Heart left ventricle (tissue), 13 donors: ENCODE measurements around the gene ANKZF1.

ENCODE experiments used
- CTCF ChIP-seq, 12 donors: fragments of 200-600 bp; sonication (generic) in 4 of 12; IDR thresholded peaks; one replicate each; pipeline versions ENCODE4 v1.5.0 to v1.8.0; 2018 to 2022; ENCODE audit warnings: antibody characterized with exemption in 12 of 12, mild to moderate bottlenecking in 5 of 12
- POLR2A ChIP-seq, 2 donors: fragments of 450-650 bp; IDR thresholded peaks; one replicate each; pipeline ENCODE4 v1.6.1; 2017; ENCODE audit warnings: antibody characterized with exemption in 2 of 2, mild to moderate bottlenecking in 2 of 2, moderate library complexity in 2 of 2
- donor health status: ischemic (EF 13 %, LVEDD 7.1; RV severe dilation, severe dysfunction).
- donor health status: DM: no; HTN: yes; CAD: no.
- donor health status: DM: no; HTN: no; CAD: no.
- donor health status: ischemic (EF 25% LVEDD 6.9; RV normal size, moderate dysfunction).
- donor health status: ischemic (EF 25% LVEDD 5.7; RV mildly dilated, moderate dysfunction).
- donor health status: ischemic (EF 35%, LVEDD 5.7; RV mildly dilated, moderate dysfunction).
- donor health status: nonischemic (EF 11% LVEDD 7.7; RV severe dilation, severe dysfunction).
- donor health status: DM: yes; HTN: yes; CAD: no.
- donor health status: PGD.
- donor health status: ischemic (EF 29% LVEDD 5.4; RV normal size, mild dysfunction).
- donor health status: nonischemic (EF 23%, LVEDD 6.1; RV moderate dilation, normal function).

- TF ChIP-seq CTCF (IDR thresholded peaks at IDR 0.05): peak in 1 of 12 donors; percentile 5
- no peak for TF ChIP-seq POLR2A (IDR thresholded peaks at IDR 0.05)
These were observed 50.4 kb downstream of the ANKZF1 start for GRCh38 chr2:219279916-219280516.
